Cardiac fibroblast (primary cell): ENCODE results near the gene TDRD9.

Source experiments
- DNase-seq, 2 donors: peaks; one replicate each; pipeline versions ENCODE4 v3.0.0 to v3.0.0-alpha.2; 2010; ENCODE audit warnings: low read depth in 2 of 2
- H3K4me3 ChIP-seq, 2 donors: replicated peaks in 1 of 2; 1 replicate in 1 of 2; 2 replicates in 1 of 2; pipeline ENCODE4 v1.5.1; 2011; ENCODE audit warnings: low read depth in 2 of 2, low read length in 2 of 2, mild to moderate bottlenecking in 2 of 2, moderate library complexity in 1 of 2
- TF ChIP-seq, protein P1 (sequence below): IDR thresholded peaks from one replicate; pipeline ENCODE4 v1.5.1; 2011; ENCODE audit warnings: low read depth, mild to moderate bottlenecking, low read length, inconsistent platforms

The TDRD9 gene

DNA sequence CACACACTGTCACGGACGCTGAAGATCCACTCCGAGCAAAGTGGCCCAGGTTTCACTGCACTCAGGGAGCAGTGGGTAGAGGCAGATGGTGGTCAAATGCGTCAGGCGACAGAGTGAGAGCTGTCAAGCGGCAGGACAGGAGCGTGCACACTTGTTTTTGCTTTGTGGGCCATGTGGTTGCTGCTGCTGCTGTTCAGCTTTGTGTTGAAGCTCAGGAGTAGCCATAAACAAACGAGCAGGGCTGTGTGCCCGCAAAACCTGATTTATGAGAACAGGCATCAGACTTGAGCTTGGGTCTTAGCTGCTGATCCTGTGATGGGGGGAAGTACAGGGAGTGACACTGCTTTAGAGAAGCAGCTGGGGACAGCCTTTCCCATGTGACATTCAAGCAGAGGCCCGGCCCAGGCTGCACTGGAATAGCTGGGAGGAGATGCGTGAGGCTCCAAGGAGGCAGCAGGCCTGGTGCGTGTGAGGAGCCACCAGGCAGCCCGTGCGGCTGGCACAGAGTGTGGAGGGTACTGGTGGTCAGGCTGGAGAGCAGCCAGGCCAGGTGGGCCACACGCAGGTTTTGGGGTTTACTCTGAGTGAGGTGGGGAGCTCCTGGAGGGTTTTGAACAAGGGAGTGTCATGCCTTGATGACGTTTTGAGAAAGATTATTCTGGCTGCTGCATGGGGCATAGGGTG lies 126.1 kb downstream of the TDRD9 start:
- H3K4me3 ChIP-seq, result no peak overlapping the region
- no peak for DNase-seq
- TF ChIP-seq, protein P1, sequence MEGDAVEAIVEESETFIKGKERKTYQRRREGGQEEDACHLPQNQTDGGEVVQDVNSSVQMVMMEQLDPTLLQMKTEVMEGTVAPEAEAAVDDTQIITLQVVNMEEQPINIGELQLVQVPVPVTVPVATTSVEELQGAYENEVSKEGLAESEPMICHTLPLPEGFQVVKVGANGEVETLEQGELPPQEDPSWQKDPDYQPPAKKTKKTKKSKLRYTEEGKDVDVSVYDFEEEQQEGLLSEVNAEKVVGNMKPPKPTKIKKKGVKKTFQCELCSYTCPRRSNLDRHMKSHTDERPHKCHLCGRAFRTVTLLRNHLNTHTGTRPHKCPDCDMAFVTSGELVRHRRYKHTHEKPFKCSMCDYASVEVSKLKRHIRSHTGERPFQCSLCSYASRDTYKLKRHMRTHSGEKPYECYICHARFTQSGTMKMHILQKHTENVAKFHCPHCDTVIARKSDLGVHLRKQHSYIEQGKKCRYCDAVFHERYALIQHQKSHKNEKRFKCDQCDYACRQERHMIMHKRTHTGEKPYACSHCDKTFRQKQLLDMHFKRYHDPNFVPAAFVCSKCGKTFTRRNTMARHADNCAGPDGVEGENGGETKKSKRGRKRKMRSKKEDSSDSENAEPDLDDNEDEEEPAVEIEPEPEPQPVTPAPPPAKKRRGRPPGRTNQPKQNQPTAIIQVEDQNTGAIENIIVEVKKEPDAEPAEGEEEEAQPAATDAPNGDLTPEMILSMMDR, result no peak

DNA sequence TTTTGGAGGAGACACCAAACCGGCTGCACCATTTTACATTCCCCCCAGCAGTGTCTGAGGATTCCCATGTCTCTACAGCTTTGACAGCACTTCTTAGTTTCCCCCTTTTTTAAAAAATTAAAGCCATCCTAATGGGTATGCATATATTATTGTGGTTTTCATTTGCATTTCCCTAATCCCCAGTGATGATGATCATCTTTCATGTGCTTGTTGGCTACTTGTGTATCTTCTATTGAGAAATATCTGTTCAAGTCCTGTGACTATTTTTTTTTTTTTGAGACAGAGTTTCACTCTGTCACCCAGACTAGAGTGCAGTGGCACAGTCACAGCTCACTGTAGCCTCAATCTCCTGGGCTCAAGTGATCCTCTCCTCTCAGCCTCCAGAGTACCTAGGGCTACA lies 134.0 kb downstream of the TDRD9 start:
- TF ChIP-seq, protein P1, result no peak

DNA sequence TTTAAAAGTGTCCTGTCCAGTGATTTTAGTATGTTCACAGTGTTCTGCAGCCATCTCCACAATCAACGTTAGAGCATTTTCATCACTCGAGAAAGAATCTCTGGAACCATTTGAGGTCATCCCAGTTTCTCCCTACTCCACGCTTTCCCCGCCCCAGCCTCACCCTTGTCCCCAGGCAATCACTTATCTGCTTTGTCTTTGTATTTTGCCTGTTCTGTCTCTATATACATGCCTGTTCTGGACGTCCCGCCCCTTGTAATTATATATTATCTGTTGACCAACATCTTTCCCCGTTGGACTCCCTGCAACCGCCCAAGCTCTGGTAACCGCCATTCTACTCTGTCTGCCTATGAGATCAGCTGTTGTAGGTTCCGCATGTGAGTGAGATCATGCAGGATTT lies 135.7 kb downstream of the TDRD9 start:
- H3K4me3 ChIP-seq, result no peak overlapping the region
- TF ChIP-seq, protein P1, result no peak

More for the DNA sequence above, 134.0 kb downstream of the TDRD9 start:
- no peak for DNase-seq
- H3K4me3 ChIP-seq, result no peak overlapping the region

DNA sequence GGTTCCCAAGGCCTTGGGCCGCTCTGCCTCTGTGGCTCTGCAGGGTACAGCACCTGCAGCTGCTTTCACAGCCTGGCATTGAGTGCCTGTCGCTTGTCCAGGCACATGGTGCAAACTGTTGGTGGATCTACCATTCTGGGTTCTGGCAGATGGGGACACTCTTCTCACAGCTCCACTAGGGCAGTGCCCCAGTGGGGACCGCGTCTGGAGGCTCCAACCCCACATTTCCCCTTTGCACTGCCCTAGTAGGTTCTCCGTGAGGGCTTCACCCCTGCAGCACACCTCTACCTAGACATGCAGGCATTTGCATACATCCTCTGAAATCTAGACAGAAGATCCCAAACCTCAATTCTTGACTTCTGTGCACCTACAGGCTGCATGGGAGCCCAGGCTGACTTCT lies 138.0 kb downstream of the TDRD9 start:
- TF ChIP-seq, protein P1, result no peak
- no peak for DNase-seq
- H3K4me3 ChIP-seq, result no peak overlapping the region

More for the DNA sequence above, 135.7 kb downstream of the TDRD9 start:
- DNase-seq, result no peak

DNA sequence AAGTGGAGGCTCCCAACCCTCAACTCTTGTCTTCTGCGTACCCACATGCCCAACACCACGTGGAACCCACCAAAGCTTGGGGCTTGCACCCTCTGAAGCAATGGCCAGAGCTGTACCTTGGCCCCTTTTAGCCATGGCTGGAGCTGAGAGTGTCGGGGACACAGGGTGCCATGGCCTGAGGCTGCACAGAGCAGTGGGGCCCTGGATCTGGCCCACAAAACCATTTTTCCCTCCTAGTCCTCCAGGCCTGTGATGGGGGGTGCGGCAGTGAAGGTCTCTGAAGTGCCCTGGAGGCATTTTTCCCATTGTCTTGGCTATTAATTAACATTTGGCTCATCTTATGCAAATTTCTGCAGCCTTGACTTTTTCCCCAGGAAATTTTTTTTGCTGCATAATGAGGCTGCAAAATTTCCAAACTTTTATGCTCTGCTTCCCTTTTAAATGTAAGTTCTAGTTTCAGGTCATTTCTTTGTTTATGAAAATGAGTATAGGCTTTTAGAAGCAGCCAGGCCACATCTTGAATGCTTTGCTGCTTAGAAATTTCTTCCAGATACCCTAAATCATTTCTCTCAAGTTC lies 138.6 kb downstream of the TDRD9 start:
- DNase-seq, result no peak
- TF ChIP-seq, protein P1, result no peak
- H3K4me3 ChIP-seq, result no peak overlapping the region

DNA sequence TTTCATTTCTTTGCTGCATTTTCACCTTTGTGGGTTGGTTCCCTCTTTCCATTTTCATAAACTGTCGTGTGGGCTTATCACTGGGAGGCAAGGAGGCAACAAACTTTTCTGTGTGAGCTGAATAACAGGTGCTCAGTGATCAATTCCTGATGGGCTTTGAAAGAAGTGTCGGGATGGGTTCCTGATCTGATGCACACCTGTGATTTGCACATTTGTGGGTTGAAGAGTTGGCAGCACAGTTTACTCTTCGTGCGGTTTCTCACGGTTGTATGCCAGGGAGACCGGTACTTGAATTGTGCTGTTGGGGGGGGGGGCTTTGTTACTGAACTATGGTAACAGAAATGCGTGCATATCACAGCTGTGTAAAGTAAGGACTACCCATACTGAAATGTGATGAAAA lies 141.3 kb downstream of the TDRD9 start:
- no peak overlapping the region for H3K4me3 ChIP-seq
- TF ChIP-seq, protein P1, result no peak
- DNase-seq, result no peak
